Activated T-helper 1 cell treated with anti-CD3 and anti-CD28 coated beads, Interleukin-2, amount 50 U/mL, for 16 hours (primary cell): ENCODE results near the gene PHLDB1.
A peak's percentile ranks its signal among the peaks of the same experiment; 100 is the strongest.
"Not testable (repeated sequence)": the region's sequence is repeated elsewhere in the genome, so short reads cannot be mapped to it uniquely, and the experiment has no call there.

Experiments used
- DNase-seq, 2 donors: peaks; one replicate each; pipeline ENCODE4 v3.0.0-alpha.2; 2020; ENCODE audit warnings: low read depth in 1 of 2, low spot score in 1 of 2

The PHLDB1 gene

GRCh38 chr11:118605116-118605867, 2.1 kb upstream of the PHLDB1 start:
- DNase-seq, result no peak

DNA sequence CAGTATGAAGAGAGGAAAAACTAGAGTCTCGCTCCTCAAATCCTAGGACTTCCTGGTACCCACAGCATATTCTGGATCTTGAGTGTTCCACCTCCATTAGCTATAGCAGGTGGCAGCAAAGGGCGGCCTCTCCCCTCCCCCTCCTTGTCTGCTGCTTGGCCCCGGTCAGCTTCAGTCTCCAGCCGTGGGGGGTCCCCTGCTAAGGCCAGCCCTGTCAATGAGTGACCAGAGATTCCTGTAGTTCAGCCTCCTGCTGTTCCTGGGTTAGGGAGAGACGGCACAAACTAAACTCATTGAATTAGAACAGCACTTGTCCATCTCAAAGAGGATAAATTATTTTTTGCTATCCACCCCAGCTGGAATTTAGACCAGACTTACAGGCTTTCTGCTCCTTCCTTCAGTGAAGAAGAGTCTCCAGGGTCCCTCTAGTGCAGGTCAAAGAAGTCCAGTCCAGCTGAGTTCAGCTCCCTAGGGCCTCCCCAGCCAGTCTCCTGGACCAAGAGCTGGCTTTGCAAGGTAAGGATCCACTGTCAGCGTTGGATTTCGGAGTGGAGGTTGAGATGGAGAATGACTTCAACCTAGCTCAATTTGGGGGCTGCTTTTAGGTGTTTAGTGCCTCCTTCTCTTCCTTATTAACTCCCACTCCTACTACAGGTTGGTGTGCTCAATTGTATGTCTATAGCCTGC, 1.1 kb upstream of the PHLDB1 start:
- DNase-seq, result no peak

- no peak for DNase-seq
Measured at GRCh38 chr11:118606844-118607228, 579 bp upstream of the PHLDB1 start.

DNA sequence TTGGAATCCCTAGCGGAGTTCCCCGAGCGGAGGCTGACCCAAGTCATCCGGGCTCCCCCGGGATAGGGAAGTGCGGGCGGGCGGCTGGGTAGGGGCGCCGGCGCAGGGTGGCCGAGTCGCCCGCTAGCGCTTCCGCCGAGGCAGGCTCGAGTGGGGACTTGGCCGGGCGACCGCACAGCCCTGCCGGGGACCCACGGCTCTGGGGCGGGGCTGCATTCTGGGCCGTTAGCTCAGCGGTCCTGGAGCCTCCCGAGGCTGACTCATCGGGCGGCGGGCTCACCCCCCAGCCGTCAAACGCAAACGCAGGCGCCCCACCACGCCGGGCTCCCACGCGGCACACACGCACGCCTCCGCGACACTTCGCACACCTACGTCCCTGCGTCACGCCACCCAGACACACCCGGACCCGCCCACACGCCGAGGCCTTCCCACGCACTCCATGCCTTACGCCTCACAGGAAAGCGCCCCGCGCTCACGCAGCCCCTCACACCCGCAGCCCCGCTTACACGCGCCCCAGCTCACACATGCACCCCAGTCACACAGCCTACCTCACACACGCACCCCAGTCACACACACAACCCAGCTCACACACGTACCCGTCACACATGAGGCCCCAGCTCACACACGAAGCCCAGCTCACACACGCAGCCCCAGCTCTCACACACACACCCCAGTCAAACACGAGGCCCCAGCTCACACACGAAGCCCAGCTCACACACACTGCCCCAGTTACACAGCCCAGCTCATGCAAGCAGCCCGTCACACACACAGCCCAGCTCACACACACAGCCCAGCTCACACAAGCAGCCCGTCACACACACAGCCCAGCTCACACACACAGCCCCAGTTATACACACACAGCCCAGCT, 1.2 kb downstream of the PHLDB1 start:
- peak; percentile 72 to 76 for DNase-seq

GRCh38 chr11:118609380-118610224, 2.2 kb downstream of the PHLDB1 start:
- DNase-seq, result no peak

DNA sequence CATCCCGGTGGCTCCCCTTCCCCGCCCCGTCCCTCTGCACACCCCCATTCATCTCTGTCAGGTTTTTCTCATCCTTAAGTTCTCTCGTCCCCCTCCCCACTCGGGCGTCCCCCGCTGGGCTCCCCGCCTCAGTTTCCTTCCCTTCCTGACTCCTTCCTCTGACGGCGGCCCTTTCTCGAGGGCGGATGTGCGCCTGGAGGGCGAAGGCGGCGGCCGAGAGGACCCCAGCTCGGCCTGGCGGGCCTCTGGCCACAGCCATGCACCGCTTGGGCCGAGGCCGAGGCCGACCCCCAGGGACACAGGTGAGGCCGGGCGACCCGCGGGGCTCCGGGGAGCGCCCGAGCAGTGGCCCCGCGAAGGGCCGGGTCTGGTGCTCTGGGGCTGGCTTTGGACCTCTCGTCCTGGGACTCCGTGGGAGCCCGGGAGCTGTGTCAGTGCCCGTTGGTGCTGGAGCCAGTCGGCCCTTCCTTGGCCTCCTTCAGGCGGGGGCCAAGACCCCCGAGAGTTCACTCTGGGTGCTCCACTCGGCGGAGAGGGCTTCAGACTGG, 2.9 kb downstream of the PHLDB1 start:
- no peak for DNase-seq

DNA sequence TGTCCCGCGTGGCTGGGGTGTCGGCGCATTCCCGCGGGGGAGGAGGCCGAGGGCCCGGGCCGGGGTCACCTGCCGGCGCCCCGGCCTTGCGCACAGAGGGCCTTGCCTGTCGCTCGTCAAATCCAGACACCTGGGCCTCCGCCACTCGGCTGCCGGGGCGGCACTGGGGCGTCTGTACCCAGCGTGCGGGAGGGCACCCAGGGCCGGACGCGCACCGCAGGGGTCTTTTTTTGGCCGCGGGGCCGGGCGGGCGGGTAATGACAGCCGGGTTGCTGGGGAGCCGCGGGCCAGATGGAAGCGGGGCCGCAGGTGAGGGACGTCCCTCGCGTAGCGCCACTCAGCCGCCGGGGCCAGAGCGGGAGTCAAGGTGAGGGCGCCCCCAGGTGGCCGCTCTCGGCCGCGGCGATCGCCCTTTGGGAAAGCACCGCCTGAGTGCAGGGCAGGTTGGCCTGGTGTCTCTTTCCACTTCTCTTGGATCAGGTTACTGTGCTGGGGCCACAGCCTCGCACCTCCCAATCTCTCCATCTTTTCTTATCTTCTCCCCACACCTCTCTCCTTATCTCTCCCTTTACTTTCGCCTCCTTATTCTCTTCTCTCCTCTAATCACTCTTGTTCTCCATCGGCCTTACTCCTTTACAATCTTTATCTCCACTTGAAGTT, 3.5 kb downstream of the PHLDB1 start:
- peak; percentile 77 to 81 for DNase-seq

- not testable (repeated sequence) for DNase-seq
Measured at GRCh38 chr11:118611433-118611795, 4.0 kb downstream of the PHLDB1 start.

- no peak for DNase-seq
Measured at GRCh38 chr11:118612378-118612777, 5.0 kb downstream of the PHLDB1 start.

- no peak for DNase-seq
Measured at GRCh38 chr11:118614511-118614910, 7.1 kb downstream of the PHLDB1 start.

DNA sequence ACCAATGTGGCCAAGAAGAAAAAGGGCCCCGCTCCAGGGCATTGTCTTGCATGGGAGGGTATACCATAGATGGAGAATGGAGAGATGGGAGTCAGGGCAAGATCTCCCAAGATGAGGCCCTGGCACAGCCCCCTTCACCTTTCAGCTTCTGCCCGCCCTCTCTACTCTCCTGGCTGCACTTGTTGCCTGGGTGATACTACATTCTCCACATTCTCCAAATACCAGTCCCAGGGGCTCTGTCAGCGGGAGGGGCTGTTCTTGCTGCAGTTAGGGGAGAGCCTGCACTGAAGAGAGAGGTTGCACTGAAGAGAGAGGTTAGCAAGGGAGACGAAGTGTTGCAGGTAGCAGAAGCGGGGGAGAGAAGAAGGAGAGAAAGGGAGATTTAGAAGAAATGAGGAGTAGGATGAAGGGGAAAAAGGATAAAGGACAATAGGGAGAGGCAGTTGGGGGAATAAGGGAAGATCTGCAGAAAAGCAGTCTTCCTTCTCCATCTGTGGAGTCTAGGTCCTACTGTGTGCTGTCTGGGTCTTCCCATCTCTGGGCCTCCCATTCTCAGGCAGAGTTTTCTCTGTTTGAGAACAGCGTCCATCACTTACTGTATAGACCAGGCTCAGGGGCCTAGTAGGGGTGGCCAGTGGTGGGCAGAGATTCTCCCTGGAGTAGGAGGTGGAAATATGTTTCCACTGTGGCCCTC, 8.0 kb downstream of the PHLDB1 start:
- no peak for DNase-seq

DNA sequence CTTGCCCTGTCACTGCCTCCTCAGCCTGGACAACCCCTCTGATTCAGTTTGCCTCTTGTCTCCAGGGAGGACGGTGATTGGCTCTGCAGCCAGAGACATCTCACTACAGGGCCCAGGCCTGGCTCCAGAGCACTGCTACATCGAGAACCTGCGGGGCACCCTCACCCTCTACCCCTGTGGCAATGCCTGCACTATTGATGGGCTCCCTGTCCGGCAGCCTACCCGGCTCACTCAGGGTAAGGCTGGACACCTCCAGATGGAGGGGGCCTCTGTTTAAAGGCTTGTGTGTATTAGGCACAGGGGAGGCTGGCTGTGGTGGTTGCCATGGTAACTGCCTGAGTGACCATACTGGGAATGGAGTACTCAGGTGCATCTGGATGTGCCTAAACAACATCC, 8.6 kb downstream of the PHLDB1 start:
- DNase-seq, result no peak

- DNase-seq, result no peak
Measured at GRCh38 chr11:118618115-118618990, 10.9 kb downstream of the PHLDB1 start.

DNA sequence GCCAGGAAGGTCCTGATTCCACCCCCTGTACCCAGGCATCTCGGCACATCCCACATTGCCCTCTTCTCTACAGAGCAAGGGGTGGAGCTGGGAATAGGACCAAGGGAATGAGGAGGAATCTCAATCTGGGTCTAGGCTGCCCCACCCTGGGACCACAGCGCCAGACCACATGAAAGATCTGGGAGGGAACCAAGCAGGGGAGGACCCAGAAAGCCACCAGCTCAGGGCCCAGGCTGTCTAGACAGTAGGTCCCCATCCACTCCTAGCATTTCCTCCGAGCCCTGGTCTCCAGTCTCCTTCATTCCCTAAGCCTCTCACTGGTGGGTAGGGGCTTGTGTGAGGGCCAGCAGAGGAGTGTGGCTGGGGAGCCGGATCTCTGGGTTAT, 11.6 kb downstream of the PHLDB1 start:
- no peak for DNase-seq

GRCh38 chr11:118619444-118620197, 12.2 kb downstream of the PHLDB1 start:
- DNase-seq, result no peak

GRCh38 chr11:118620529-118621070, 13.2 kb downstream of the PHLDB1 start:
- DNase-seq, result no peak

DNA sequence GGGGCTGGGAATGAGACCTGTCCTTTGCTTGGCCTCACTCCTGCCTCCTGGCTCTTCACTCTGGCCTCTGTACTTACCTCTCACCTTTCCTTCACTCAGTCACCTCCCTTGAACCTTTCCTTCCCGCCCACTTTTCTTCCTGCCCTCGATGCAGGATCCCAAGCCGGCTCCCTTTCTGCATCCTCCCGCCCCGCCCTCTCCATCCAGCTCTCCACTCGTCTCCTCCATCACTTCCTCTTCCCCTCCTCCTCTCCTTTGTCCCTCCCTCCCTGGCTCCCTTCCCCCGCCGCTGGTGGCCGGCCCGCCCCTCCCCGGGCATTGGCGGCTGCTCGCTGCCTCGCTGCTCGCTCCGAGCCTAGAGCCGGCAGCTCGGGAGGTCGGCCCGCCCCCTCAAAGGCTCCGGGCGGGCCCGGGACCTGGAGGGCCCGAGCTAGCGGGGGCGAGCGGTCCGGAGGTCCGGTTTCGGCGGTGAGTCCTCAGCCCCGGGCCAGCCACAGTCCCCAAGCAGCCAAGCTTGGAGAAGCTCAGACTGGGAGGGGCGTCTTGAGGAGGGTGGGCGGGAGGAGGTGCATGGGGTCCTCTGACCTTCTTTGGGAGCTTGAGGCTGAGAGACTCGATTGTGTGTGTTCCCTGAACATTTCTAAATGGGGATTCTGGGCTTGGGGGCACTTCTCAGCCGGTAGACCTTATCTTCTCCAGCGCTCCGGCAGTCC, 13.8 kb downstream of the PHLDB1 start:
- no peak for DNase-seq
